CD4-positive, alpha-beta T cell treated with Interleukin-2 at 100 ng/mL for 4 hours (primary cell): ENCODE results near the gene IP6K3.

Source experiments
- DNase-seq: peaks from one replicate; pipeline ENCODE4 v3.0.0-alpha.2; 2020; ENCODE audit warnings: low spot score

The IP6K3 gene

DNA sequence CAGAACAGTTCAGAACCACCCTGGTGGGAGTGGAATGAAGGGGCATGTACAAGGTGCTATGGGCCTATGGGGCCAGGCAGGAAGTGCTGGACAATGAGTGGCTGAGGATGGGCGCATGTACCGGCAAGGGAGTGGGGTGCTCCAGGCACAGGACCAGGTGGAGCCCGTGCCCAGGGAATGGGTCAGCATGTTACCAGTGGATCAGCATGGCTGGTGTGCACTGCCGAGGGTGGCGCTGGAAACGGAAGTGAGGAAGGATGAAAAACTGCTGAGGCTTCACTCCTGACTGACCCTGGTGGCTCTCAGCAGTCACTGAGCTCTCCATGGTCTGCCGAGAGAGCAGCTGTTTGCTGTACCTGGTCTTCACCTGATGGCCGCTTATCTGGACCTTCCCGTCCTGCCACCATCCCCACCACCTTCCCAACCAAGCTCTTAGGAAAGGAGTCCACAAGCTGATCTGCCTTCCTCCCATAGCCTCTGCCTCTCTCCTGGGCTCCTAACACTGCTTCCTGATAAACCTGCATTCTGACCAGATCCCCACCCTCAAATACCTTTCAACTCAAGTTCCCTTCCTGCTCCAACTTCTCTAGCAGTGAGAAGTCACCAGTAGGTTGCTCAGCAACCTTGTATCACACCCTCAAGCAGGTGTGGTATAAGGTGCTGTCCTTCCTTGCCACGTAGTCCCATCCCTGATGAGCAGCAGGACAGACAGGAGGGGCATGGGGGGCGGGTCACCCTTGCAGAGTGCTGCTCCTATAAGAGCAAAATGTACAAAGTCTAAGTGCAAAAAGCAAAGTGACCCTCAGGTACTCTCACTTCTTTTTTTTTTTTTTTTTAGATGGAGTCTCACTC, 42.3 kb downstream of the IP6K3 start:
- no peak for DNase-seq

DNA sequence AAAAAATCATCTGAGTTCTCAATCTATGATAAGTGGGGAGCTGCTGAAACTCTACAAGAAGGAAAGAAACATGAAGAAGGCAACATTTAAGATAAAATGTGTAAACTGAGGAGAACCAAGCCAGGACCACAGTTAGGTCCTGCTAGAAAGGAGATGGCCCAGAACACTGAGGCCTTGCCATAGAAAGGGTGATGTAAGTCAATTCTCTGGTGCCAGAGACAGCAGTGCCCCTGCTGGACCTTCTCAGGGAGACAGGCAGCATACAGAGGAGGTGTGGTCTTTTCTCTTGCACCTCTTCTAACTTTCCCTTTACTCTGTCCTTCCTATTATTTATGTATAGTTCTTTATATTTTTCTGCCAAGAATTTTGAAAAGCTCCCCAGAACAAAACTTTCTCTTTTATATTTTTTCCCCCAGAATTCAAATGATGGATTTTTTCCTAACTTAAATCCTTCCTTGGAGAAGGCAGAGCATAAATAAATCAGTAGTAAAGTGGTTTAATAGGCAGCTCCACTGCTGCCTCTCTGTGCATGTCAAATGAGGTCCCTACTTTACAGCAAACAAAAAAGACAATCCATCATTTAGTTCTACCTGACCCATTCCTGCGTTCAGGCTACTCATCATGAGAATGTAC, 44.2 kb downstream of the IP6K3 start:
- DNase-seq, result peak; percentile 41

DNA sequence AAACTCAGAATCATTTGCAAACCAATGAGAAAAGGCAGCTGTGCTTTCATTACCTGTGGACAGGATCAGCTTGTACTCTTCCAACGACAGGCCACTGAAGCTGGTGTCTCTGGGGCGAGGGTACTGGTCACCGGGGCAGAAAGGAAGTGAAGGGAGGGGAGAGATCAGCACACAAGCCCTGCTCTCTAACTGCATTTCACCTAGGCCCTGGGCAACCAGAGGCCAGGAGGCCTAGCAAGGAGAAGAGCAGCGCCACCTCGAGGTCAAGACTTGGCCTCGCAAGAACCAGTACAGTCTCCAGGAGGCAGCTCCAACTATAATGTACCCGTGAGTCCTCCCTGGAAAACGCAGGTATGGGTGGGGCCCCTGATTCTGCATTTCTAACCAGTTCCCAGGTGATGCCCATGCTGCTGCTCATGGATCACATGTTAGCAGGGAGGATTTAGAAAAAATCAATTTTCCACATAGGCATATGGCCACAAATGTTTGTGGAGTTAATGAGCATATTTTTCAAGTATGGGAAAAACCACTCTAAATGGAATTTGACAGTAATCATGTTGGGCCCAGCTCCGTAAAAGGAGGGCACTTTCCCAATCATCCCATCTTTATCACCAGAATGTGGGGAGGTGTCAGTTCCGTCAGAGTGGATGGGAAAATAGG, 46.2 kb downstream of the IP6K3 start:
- peak; percentile 70 for DNase-seq

DNA sequence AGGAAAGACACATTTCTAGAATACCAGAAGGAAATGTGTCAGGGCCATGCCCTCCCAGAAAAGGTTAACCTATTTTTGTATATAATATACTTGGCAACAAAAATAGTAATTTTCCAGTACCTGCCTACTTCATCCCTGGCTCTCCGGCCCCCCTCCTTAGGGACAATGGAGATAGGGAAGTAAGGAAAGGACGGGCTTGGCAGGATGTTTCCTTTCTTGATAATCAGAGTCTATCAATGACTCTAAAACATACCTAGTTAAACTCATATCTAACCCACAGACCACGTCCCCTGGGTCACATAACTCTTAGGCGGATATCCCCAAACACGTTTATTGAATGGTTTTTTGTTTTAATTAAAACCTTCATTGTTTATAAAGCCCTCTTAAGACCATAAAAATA, 47.0 kb downstream of the IP6K3 start:
- DNase-seq, result no peak

DNA sequence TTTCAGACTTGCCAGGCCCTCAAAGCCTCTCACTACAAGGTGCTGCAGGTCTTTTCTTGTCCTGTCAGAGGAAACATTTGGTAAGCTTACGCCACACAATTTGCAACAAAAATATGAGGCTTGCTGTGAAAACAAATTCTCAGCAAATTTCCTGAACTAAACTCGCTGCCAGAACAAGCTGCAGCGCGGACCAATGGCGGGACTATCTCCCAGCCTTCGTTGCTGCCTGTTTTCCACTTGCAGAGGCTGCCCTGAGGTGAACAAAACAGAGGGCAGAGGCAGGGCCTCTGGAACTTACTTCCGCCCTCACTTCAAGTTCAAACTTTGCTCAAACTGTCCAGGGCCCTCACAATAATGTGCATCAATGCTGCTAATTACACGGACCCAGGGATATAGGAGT, 47.6 kb downstream of the IP6K3 start:
- no peak for DNase-seq

DNA sequence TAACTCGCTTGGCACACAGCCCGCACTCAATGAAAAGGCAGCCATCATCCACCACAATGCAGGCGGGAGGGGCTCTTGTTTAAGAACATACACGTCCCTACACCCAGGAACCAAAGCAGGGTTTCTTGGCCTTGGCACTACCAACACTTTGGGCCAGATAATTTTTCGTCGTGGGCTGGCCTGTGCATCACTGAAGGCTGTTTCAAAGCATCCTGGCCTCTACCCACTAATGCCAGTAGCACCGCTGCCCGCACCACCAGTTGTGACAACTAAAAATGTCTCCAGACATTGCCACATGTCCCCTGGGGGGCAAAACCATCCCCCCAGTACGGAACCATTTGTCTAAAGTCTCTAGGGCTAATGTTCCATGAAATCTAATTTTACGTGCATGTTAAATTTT, 48.2 kb downstream of the IP6K3 start:
- no peak for DNase-seq

DNA sequence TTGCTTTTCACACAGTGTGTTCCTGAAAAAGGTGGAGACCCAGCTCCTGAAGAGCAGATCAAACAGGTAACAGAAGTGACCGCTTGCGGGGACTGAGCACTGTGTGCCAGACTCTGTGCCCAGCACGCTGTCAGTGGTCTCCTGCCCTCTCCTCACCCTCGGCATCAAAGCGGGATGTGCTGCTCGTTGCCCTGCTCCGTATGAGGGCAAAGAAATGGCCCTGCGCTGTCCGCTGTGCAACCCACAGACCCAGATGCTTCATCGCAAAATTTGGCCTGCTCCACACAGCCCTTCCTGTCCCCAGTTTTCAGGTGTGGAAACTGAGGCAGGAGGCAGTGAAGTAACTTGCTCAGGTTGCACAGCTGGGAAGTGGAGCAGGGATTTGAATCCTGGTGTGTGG, 48.9 kb downstream of the IP6K3 start:
- DNase-seq, result no peak

DNA sequence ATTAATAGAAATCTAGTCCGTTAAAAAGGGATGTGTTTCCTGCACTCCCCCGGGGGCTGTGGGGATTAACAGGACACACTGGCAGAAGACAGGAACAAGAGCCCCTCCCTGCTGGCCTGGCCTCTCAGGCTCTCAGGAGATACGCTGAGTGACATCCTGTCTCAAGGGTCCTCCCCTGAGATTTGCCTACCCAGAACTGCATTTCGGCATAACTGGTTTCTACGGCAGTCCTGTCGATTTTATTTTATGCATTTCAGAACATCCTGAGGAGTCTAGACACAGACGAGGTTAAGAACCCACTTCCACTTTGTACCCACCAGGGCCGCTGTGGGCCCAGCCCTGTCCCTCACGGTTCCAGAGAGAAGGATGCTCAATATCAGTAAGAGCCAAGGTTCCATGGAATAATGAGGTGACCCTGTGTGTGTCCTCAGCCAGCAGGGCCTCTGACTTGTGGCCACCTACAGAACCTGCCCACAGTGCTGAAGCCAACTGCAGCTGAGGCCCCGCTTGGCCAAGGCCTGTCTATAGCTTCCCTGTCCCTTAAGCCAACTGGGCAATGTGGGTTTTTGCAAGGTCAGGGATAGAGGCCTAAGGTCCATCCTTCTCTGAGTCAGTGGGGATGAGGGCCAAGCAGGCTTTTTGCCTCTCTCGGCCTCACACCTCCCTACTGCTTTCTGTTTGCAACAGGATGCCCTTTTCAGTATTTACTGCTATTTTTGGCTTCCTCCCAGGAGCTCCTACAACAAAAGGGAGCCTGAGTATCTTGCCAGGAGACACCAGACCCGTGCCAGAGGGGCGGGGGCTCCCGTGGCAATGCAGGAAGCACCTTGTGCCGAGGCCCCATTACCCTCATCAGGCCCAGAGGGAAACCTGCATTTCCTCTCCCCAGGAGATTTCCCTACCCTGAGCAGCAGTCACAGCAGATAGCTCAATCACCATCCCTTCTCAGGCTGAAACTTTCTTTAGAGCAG, 49.9 kb downstream of the IP6K3 start:
- peak; percentile 41 for DNase-seq

DNA sequence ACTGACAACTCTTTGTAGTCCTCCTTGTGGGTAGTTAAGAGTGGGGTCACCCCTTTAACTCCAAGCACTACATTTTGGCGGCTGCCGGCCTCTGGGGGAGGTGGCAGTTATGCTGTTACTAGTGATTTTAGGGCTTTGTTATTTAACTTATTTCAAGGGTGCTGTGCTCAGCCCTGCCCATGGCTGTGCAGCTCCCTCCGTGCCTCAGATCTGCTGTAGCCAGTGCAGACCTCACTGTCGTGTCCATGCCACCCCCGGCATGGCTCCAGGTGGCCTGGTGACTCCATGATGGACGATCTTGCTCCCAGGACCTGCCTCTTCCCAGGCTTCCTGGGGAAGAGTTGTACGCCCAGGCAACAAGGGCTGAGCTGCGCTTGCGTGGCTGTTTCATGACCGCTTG, 50.6 kb downstream of the IP6K3 start:
- no peak for DNase-seq

DNA sequence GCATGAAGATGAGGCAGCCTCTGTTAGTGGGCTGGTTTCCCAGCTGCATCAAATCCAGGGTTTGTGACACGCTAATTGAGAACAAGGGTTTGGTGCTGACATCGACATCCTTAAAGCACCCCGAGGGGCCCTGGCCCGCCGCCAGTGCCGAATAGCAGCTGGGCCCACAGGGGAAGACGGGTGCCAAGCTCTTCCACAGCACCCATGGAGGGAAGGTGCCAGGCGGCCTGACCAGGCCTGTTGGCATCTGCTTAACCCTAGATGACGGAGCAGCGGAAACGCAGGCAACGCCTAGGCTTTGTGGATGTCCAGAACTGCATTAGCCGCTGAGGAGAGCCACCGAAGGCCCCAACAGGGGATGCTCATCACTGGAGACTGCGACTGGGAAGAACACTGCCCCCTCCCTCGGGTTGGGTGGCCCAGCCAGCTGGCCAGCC, 51.2 kb downstream of the IP6K3 start:
- DNase-seq, result no peak

DNA sequence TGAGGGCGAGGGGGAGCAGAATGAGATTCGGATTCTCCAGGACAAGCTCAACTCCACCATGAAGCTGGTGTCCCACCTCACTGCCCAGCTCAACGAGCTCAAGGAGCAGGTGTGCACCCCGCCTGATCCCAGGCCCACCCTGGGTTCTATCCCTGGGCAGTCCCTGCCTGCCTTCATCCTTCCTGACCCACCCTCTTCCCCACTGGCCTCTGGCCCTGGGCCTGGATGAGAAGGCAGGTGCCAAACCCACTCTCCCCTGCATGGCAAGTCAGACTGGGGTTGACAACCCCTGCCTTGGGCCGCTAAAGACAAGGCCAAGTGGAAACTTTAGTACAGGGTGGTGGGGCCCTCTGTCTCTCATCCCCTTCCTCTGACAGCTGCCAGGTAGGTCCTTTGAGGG, 51.7 kb downstream of the IP6K3 start:
- no peak for DNase-seq

DNA sequence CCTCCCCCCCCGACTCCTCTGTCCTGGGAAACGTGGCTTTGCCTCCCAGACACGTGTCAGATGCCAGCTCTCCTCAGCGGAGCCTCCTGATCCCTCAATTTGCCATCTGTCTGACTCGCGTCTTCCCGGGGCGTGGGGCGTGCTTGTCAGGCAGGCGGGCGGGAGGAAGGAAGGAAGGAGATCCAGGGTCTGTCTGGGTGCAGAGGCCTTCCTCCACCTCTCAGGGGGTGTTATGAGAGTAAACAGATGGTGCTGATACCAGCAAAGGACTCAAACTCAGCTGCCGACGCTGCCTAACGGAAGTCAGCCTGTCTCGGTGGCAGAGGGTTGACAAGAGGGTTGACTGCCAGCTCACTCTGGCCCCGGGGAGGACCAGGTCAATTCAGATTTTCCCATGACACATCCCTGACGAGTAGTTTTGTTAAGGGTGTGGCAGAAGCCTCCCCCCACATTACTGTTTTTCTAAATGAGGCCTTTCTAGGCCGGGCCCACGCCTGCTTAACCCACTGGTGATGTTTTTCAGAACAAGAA, 52.2 kb downstream of the IP6K3 start:
- DNase-seq, result peak; percentile 69

DNA sequence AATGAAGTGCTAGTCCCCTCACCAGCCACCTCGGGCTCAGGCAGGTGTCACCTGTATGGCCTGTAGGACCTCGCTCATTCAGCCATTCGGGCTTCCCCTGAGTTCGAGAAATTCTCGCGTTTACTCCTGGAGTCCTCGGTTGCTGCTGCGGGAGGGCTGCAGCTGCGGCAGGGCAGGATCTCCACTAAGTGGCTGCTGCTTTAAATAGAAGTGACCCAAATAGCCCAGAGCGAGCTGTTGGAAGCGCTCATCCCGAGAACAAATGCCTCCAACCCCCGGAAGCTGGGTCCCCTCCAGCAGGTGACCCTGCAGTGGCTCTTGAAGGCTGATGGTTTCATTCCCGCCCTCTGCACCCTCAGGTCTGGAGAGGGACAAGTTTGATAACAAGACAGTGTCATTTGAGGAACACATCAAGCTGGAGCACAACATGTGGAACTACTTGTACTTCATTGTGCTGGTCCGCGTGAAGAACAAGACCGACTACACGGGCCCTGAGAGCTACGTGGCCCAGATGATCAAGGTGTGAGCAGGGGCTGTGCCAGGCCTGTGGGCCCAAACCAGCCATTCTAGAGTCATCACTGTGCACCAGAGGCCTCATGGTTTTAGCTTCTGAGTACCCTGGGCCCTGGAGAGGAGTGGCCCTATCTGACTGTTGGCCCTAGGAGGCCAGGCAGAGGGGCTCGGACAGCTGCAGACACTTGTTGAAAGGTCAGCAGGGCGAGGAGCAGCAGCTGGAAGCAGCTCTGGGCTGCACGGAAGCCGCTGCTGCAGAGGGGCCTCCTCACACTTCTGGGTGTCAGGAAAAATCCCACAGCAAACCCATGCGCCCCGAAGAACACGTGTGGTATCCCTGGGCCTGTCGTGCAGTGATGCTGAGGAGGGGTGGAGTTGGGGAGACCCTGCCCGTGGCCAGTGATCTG, 53.3 kb downstream of the IP6K3 start:
- DNase-seq, result no peak

DNA sequence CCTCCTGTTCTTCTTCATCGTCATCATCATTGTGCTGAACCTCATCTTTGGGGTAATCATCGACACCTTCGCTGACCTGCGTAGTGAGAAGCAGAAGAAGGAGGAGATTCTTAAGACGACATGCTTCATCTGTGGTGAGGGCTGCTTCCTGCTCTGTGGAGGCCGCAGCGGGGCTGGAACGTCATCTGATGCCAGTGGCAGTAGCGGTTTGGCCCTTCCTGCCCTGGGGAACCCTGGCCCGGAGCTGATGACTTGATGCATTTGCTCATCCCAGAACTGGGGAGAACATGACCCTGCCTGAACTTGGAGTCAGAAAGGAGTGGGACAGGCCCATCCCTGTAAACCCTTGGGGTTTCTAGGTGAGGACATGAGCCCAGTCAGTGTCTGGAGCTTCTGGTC, 53.9 kb downstream of the IP6K3 start:
- DNase-seq, result peak; percentile 61

DNA sequence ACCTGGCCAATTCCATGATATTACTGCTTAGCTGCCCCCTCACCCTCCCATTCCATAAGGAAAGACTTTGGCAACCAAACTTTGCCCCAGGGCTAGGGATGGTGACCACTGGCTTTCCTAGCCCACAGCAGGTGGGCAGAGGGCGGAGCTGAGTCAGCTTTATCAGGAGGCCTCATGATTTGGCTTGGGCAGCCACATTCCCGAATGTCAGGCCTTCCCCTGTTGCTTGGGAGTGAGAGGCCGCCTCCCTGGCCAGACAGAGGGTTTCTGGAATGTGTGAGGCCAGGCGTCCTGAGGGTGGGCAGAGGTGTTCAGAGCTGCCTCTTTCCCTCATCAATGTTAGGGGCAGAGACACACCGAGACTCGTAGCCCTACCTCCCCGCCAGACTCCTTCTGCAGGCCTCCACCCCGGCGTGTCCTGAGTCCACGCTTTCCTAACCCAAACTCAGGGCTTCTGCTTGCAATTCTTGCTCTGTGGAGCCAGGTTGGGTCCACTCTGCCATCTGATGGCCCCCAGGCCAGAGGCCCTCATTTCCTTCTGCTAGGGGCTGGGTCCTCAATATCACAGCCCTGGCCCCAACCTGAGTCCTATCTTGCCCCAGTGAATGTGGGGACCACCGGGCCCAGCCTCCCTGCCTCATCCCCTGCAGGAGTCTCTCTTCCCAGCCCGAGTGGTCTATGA, 54.5 kb downstream of the IP6K3 start:
- DNase-seq, result no peak

DNA sequence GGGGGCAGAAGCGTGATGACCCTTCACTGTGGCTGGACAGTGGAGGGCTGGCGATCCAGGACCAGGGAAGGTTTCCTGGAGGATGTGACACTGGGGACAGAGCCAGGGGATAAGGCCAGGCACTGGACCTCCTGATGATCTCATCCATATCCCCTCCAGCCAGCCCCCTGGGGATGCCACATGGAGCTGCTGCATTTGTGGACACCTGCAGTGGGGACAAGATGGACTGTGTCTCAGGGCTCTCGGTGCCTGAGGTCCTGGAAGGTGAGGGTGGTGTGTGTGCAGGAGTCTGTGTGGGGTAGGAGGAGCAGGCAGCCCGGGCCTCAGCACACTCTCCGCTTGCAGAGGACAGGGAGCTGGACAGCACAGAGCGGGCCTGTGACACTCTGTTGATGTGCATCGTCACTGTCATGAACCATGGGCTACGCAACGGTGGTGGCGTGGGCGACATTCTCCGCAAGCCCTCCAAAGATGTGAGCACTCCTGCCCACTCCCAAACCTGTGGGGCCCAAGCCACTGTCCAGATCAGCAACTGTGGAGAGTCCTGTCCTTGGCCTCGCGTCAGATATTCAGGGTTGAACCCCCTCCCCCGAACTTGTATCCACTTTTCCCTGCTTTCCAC, 55.1 kb downstream of the IP6K3 start:
- DNase-seq, result no peak

DNA sequence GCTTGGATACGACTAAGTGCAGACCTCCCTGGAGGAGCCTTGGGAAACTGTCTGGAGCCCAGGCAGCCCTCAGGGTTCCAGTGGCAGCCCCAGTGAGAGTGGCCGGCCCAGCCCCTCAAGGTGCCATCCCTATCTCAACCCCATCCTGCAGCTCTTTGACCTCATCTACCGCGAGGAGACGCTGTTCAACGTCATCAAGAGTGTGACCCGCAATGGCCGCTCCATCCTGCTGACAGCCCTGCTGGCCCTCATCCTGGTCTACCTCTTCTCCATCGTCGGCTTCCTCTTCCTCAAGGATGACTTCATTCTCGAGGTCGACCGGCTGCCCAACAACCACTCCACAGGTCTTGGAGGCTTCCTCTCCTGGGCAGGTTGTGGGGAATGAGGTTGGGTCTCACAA, 55.9 kb downstream of the IP6K3 start:
- DNase-seq, result no peak

DNA sequence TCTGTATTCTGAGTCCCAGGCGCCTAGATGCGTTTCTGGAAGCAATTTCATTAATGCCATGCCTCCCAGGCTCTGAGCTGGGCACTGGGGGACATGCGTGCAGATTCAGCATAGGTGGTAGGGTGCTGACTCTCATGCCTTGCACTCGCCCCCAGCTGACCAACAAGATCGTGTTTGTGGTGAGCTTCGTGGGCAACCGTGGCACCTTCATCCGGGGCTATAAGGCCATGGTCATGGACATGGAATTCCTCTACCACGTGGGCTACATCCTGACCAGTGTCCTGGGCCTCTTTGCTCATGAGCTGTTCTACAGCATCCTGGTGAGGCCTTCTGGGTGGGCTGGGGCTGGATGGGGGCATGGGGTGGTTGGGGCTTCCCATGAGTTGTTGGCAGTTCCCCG, 56.8 kb downstream of the IP6K3 start:
- DNase-seq, result no peak

DNA sequence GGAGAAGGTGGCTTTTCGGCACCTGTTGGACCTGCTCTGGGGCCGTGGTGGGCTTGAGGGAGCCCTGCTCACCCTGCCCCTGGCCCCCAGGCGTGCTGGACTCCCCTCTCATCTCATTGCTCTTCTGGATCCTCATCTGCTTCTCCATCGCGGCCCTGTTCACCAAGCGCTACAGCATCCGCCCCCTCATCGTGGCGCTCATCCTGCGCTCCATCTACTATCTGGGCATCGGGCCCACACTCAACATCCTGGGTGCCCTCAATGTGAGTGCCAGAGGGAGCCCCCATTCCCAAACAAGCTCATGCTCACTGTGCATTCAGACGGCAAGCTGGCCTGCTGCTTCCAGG, 57.6 kb downstream of the IP6K3 start:
- no peak for DNase-seq
